ENCODE data around the gene LRRC8D. TPM values are rescaled to one million over a fixed set of nuclear protein-coding genes. Genes with fewer than 3 reads are reported as not detected.

LRRC8D gene
- total RNA-seq, 1 donor from 2014 or later: 8.6 TPM

DNA sequence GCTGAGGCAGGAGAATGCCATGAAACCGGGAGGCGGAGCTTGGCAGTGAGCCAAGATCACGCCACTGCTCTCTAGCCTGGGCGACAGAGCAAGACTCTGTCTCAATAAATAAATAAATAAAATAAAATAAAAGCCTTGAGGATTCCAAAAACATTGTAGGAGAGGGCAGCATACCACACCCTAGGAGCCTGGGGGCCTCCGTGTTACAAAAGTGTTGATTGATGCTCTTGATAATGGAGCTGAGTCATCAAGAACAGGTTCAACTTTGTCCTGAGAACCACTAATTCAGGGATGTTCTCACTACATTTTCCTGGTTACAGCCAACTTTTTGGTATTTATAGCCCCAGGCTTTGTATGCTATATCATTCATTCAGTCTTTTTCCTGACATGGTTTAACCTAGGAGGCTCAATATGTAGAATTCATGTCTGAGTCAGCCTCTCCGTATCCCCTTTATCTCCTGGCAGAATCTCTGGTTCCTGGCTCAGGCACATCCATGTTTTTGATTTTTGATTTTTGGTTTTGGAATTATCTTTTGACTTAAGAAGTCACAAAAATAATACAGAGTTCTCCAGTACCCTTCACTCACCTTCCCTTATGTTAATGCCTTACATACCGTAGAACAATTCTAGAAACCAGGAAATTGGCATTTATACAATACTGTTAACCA lies 69.4 kb downstream of the LRRC8D start:
- no peak for DNase-seq (ENCODE audit: low spot score)

DNA sequence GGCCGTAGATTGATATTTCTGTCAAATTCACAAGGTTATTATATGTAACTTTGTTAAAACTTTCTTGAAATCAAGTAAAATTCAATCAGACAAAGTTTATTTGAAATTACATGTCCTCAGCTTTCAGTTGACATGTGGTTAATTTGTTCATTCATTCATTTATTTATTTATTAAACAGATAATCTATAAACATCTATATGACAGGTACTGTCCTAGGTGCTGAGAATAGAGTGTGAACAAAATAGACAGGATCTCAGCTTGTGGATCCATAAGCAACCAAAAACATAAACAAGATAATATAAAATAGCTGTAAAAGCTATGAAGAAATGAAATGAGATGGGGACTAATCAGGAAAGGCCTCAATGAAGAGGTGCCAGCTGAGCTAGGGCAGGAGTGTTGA lies 72.0 kb downstream of the LRRC8D start:
- DNase-seq (ENCODE audit: low spot score): no peak

DNA sequence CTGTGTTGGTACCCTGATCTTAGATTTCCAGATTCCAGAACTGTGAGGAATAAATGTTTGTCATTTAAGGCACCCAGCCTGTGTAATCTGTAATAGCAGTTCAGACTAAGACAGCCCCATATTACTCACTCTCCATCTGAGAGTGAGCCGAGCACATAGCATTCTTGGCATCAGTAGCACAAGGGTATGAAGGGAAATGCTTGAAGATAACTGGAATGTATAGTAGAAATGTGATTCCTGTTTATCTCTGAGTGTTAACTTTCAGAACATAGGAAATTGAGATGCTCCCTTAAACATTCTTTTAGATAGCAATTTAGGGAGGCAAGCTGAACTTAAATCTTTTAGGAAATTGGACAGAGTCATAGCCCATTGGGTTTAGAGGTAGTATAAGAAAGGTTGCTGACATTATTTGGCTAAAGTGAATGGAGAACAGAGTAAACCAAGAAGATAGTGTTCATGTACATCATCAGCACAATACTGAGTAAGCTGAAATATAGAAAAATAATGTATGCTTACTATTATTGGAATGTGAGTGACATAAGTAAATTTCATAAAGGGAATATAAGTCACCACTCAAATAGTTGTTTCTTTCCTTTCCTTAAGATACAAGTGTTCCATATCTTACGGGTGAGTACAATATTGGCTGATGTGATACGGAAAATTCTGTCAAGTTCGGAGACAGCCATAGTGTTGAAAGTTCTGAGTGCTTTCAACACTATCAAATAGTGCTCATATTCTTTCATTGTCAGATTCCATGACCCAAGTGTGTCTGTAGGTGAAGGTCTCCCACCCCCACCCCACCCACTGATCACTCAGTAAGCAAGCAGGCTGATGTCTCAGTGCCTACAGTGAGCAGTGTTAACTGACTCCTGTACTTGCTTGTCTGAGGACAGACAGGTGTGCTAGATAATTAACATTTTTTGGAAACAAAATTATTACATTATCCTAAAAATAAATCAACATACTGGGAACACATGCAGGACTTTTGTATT lies 73.7 kb downstream of the LRRC8D start:
- DNase-seq (ENCODE audit: low spot score): no peak

DNA sequence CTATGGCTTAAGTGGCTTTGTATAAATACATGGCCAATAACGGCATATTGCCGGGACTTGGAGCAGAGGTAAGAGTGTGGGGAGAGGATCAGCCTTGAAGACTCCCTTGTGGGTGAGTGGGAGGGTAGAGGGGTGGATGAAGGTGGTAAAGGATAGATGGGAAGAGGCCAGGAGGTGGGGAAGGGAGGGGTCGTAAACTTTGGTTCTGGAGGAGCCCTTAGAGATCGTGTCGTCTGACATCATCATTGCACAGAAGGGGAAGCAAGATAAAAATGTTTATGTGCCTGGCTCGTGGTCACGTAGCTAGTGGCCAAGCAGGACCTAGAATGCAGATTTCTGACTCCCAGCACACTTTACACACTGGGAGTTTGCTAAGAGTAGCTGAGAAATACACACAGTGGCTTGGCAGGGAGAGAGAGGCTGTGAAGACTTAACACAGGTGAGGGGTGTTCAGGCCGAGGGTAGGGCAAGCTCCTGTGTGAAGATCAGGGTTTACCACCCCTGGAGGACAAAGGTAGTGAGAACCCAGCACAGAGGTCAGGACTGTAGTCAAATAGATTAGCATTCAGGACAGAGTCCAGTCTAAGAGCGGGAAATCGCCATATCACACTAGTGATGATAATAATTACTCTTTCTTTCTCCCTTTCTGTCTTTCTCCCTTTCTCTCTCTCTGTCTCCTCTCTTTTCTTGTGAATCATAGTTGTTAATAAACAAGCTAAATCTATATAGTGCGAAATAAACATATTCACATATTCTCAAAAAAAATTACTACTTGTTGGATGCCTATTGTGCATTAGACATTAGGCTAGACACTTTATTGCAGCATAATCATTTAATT lies 75.5 kb downstream of the LRRC8D start:
- DNase-seq (ENCODE audit: low spot score): no peak

DNA sequence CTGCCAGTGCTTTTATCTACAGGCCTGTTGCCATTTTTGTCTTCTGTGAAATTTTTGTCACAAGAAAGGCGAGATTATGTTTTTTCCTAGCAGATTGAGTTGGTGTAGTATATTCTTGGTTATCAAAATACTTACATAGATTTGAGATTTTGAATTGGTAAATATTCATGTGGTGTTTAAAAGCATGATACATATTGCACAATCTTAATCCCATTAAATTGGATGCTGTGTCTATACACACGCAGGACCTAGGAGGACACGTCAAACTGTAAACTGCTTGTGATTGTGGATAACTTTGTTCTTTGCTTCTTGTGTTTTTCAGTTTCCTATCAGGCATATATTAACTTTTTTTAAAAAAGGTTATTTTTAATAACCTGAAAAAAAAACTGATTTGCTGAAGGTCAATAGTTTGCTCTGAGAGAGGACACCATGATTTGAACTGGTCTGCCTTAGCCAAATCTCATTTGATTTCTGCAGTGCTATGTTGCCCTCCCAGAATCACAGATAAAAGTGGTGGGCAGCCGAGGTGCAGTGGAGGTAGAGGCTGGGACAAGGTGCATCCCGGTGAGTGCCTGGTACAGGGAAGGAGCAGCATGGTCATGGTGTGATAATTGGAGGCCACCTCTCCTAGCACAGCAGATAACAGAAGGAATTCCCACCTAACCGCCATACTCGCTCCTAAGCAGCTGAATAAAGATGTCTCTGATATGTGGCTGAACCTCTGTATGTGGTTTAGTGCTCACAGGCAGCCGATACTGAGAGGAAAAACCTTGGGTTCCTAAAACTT lies 76.7 kb downstream of the LRRC8D start:
- no peak for DNase-seq (ENCODE audit: low spot score)

DNA sequence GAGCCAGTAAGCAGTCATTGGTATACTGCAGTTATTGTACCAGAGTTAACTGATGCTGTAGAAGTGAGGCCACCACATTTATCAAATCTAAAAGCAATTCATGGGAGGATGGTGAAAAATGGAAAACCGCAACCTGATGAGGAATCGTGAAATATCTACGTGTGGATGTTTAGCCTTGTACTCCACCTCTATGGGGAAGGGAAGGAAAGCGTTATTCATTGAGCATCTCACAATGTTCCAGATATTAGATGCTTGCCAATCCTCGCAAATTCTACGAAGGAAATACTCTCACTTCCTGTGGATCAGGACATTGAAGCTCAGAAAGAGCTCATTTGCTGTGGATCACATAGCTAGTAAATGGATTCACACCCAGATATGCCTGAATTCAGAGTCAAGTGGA lies 77.3 kb downstream of the LRRC8D start:
- no peak for DNase-seq (ENCODE audit: low spot score)

DNA sequence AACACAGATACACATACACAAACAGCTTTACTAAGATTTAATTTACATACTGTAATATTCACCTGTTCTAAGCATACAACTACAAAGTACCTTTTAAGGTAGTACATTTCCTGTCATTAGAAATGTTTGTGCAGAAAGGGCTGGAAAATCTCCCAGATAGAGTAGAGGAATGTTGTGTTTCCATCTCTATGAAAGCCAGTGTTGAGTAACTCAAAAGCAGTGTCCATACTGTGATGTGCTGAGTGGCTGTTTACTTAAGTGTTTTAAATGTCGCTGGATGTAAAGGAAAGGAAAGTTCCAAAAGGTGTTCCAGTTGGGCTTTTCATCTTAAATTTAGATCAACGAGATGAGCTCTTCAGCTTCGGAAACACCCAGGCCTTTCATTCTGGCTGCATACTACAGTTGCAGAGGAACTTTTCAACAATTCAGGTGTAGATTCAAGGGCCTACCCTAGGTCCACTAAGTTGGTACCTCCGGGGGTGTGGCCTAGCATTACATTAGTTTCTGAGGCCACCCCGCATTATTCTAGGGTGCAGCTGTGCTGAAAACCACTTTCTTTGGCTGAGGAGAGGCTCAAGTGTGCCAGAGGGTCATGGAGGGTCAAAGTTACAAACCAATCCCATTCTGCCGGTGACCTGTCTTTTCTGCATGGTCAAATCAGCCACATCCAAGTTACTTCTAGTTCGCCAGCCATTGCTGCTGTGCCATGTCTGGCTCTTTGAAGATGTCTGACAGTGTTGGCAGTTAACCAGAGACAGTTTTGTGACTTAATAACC lies 78.1 kb downstream of the LRRC8D start:
- DNase-seq (ENCODE audit: low spot score): no peak

- no peak for DNase-seq (ENCODE audit: low spot score)
Measured at GRCh38 chr1:89900323-89900722, 79.5 kb downstream of the LRRC8D start.

GRCh38 chr1:89900791-89901708 lies 80.2 kb downstream of the LRRC8D start:
- DNase-seq (ENCODE audit: low spot score): no peak

- no peak for DNase-seq (ENCODE audit: low spot score)
Measured at GRCh38 chr1:89901957-89902669, 81.3 kb downstream of the LRRC8D start.

DNA sequence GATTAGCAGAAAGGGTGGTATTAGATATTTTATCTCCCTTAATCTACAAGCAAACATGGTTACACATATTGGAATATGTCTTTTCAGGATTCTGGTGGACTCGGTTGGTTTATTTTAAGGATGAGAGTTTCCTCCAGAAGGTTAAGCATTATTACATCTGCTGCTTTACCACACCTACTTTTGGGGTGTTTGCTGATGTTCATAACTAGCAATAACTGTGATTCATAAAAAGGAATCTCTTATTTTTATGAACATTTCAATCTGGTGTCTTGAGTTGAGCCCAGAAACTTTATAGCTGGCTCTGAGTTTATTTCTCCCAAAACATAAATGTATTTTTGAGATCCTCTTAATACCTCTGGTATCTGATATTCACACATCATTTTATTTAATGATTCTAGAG lies 82.7 kb downstream of the LRRC8D start:
- DNase-seq (ENCODE audit: low spot score): no peak

- DNase-seq (ENCODE audit: low spot score): no peak
Measured at GRCh38 chr1:89904219-89904980, 83.6 kb downstream of the LRRC8D start.

DNA sequence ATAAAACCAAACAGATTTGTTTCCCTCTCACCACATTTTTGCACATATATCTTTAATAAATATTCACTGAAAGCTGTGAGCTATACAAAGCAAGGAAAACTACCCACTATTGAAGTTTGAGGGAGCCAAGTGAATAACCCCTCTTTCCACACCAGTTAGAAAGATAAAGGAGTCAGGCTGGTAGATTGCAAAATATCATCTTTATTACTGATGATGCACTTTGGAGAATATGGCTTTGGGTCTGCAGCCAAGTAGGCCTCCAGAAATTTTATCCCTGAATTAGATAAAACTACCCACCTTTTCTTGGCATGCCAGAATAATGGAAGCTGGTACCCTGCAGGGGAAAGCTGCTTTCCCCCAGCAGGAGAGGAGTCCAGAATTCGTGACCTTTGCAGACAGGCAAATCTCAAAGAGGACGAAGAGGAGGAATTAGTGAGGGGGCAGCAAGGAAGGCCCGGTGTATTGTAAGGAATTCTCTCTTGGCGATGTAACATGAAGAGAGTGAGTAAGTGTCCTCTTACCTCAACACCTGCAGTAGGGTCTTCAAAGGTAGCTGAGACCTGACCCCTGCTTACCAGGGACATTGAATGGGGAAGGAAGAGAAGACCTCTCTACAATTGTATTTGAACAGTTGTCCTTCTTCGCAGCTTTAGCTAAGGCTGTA lies 84.7 kb downstream of the LRRC8D start:
- DNase-seq (ENCODE audit: low spot score): no peak

DNA sequence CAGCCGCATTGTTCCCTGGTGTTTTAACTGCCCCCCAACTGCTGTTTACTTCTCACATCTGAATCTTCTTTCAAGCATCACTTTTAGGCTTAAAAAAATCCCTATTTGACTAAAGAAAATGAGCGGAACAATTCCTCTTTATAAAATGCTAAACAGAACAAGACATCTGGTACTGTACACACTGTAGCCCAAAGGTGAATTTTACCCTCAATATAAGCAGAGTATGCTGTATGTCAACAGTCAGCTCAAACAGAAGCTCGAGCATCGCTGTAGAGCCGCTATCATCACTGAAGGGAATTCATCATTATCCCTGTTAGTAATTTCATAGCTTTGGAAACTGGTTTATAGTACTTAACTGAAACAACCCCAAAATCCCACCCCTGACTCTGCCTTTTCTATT lies 85.3 kb downstream of the LRRC8D start:
- DNase-seq (ENCODE audit: low spot score): no peak

DNA sequence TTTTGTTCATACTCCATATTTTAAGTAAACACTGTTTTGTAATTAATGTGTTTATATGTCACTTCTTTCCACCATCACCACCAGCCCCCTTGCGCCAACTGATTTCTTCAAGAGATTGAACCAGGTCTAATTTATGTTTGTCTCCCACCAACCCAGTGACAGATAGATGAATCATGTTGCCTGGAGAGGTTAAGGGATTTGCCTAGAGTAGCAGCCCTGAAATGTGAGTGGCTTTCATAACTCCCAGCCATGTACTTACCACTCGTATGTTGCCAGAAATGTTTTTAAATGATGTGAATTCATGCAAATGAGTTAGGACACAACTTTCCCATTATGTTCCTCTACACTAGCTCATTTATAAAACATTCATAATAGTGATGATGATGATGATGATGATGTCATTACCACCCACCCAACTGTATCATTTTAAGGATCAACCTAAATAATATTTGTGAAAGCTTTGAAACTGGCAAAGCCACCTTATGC lies 86.9 kb downstream of the LRRC8D start:
- DNase-seq (ENCODE audit: low spot score): no peak

GRCh38 chr1:89908273-89908671 lies 87.4 kb downstream of the LRRC8D start:
- DNase-seq (ENCODE audit: low spot score): no peak
